LNCaP clone FGC (cell line): Measurements from ENCODE around the gene LRRC55.

Experiments used
- DNase-seq: peaks from one replicate; pipeline ENCODE4 v3.0.0-alpha.2; 2011; ENCODE audit warnings: low read depth
- H3K4me3 ChIP-seq: 2 replicates; pipeline ENCODE4 v1.5.1; 2011; ENCODE audit warnings: mild to moderate bottlenecking, low read depth, low read length, control low read depth
- CTCF ChIP-seq: IDR thresholded peaks from 2 replicates; pipeline ENCODE4 v1.5.1; 2012; ENCODE audit warnings: mild to moderate bottlenecking; ENCODE audit not compliant: control insufficient read depth, insufficient read depth; ENCODE audit errors: extremely low read depth

Gene LRRC55

GRCh38 chr11:57200917-57201316 lies 19.2 kb downstream of the LRRC55 start:
- no peak overlapping the region for H3K4me3 ChIP-seq
- no peak for TF ChIP-seq CTCF
- no peak for DNase-seq

GRCh38 chr11:57202281-57202680 lies 20.5 kb downstream of the LRRC55 start:
- TF ChIP-seq CTCF = no peak
- DNase-seq = no peak
- no peak overlapping the region for H3K4me3 ChIP-seq

GRCh38 chr11:57203359-57203758 lies 21.6 kb downstream of the LRRC55 start:
- TF ChIP-seq CTCF = no peak
- no peak overlapping the region for H3K4me3 ChIP-seq
- no peak for DNase-seq

- H3K4me3 ChIP-seq = no peak overlapping the region
- DNase-seq = no peak
- TF ChIP-seq CTCF = no peak
Measured at GRCh38 chr11:57203882-57204480, 22.2 kb downstream of the LRRC55 start.

GRCh38 chr11:57205041-57205641 lies 23.4 kb downstream of the LRRC55 start:
- H3K4me3 ChIP-seq = no peak overlapping the region
- TF ChIP-seq CTCF = no peak
- no peak for DNase-seq

GRCh38 chr11:57207168-57207567 lies 25.4 kb downstream of the LRRC55 start:
- no peak overlapping the region for H3K4me3 ChIP-seq
- no peak for TF ChIP-seq CTCF
- DNase-seq = no peak

GRCh38 chr11:57210781-57211180 lies 29.0 kb downstream of the LRRC55 start:
- no peak for TF ChIP-seq CTCF
- no peak overlapping the region for H3K4me3 ChIP-seq
- DNase-seq = no peak
